Activated CD8-positive, alpha-beta memory T cell treated with anti-CD3 and anti-CD28 coated beads, Interleukin-2, amount 50 U/mL, for 1 hour (primary cell): ENCODE results near the gene LARP1.
A peak's percentile ranks its signal among the peaks of the same experiment; 100 is the strongest.

Experiments used
- DNase-seq: peaks from one replicate; pipeline ENCODE4 v3.0.0-alpha.2; 2020; ENCODE audit errors: extremely low read depth

LARP1 gene

GRCh38 chr5:154857530-154858296, 102.5 kb downstream of the LARP1 start:
- DNase-seq: peak; percentile 79

GRCh38 chr5:154858297-154858971, 103.3 kb downstream of the LARP1 start, which contains the start of gene CNOT8:
CNOT8 (plus strand) TSS chr5:154858627; CDS start chr5:154863279, 4,652 bp downstream.
- peak; percentile 87 for DNase-seq

- no peak for DNase-seq
These were observed 104.0 kb downstream of the LARP1 start for GRCh38 chr5:154858972-154859871.

- no peak for DNase-seq
These were observed 104.9 kb downstream of the LARP1 start for GRCh38 chr5:154860123-154860522.

GRCh38 chr5:154860765-154861164, 105.6 kb downstream of the LARP1 start:
- DNase-seq: no peak

- DNase-seq: no peak
These were observed 106.8 kb downstream of the LARP1 start for GRCh38 chr5:154861946-154862345.

GRCh38 chr5:154862766-154863165, 107.6 kb downstream of the LARP1 start:
- no peak for DNase-seq

GRCh38 chr5:154863291-154864080, 108.3 kb downstream of the LARP1 start:
- DNase-seq: no peak

GRCh38 chr5:154865466-154866184, 110.4 kb downstream of the LARP1 start:
- DNase-seq: no peak

GRCh38 chr5:154866841-154867240, 111.7 kb downstream of the LARP1 start:
- no peak for DNase-seq
